GM18951 (cell line): ENCODE data around the gene NPHP1.
"Not testable (repeated sequence)": the region's sequence is repeated elsewhere in the genome, so short reads cannot be mapped to it uniquely, and the experiment has no call there.

Experiments used
- POLR2A ChIP-seq: IDR thresholded peaks from 4 replicates; pipeline ENCODE4 v1.6.1; 2011; ENCODE audit warnings: mild to moderate bottlenecking; ENCODE audit not compliant: insufficient read length, insufficient read depth; ENCODE audit errors: extremely low read depth
- in situ Hi-C: fragments of 300-500 bp; cut with MboI; formaldehyde crosslinking; loops from one replicate; pipeline ENCODE4 v1.12.0; 2022; ENCODE audit warnings: low sequenced_read_pairs, mixed read lengths, inconsistent platforms; ENCODE audit not compliant: unreplicated experiment

Gene NPHP1

GRCh38 chr2:110100480-110100879 is 104.3 kb downstream of the NPHP1 start:
- TF ChIP-seq POLR2A, result no peak
- in situ Hi-C loops, result no loop called here

DNA sequence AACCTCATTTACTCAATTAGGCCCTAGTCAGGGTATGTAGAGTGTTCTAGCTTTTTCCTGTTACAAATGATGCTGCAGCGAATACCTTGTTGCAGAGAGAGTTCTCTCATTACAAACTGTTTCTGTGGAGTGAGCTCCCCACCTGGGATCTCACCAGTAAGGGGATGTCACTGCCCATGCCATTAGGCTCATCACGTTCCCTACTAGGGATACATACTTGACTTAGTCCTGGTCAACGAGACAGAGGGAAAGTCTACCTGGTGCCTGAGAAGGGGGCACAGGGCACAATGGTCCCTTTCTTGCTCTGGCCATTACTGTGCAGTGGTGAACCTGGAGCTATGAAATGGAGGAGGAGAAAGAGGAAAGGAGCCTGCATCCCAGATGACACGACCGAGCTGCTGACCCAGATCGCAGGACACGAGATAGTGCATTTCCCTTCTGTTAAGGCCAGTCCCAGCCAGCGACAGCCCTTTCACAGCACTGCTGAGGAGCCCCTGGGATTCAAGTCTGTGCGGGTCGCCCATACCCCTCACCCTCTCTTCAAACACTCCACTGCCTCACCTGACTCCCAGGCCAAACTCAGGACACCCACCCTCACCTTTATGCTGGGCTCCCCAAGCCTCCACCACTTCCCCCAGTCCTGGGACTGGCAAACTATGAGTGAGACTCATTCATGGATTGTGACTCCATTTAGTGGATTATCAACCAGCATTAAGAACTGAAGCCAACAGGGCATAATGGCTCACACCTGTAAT is 105.2 kb downstream of the NPHP1 start:
- in situ Hi-C loops, result no loop called here
- TF ChIP-seq POLR2A, result no peak

GRCh38 chr2:110099038-110099425 is 105.8 kb downstream of the NPHP1 start:
- in situ Hi-C loops, result no loop called here
- TF ChIP-seq POLR2A, result no peak

GRCh38 chr2:110097506-110098220 is 107.2 kb downstream of the NPHP1 start:
- in situ Hi-C loops, result no loop called here
- no peak for TF ChIP-seq POLR2A

DNA sequence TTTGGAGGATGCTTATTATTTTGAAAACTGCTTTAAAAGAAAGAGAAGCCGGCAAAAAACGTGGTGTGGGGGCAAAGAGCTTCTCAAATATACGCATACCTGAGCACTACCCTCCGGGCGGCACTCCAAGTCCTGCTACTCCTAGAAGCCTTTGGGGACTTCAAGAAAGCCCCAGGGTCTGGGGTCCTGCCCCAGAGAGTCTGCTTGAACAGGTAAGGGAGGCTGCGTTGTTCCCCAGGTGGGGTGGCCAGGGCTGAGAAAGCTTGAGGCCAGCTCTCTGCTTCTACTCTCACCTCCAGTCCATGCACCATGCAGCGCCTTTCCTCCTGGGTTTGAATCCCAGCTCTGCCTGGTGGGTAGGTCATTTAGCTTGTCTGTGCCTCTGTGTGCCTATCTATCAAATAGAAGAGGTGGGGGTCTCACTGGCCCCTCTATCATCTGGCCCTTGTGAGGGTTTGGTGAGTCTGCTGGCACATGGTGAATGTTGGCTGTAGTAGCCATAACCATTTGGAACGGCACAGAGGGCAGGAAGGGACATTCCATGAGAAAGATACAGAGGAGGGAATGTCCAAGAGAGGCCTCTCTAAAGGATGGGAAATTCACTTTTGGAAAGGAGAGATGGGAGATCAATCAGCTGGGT is 108.7 kb downstream of the NPHP1 start:
- TF ChIP-seq POLR2A, result no peak
- in situ Hi-C loops, result no loop called here

DNA sequence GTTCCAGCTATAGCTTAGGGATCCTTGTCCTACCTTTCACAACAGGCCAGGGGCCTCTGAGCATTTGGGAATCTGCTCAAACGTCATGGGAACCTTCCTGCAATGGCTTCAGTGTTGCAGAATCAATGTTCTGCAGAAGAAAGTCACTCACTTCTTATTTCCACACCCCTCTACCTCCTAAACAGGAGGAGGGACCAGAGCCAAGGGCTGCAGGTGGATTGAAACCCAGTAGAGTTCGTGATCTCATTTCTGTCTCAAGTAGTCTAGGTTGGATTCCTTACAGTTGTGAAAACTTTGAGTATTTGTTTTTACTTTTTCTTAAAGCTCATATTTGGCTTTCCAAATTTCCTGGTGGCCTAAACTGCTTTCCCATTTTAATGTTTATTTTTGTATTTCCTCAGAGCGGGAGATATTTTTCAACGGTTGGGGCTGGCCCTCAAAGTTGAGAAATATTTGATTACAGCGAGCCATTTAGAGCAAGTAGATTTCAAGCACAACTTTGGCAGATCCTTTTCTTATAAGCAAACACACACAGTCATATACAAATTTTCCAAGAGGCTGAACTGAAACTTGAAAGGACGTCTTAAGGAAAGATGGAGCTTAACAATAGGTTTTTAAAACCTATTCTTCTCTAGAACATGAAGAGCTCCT is 109.8 kb downstream of the NPHP1 start:
- in situ Hi-C loops, result not testable (repeated sequence)

DNA sequence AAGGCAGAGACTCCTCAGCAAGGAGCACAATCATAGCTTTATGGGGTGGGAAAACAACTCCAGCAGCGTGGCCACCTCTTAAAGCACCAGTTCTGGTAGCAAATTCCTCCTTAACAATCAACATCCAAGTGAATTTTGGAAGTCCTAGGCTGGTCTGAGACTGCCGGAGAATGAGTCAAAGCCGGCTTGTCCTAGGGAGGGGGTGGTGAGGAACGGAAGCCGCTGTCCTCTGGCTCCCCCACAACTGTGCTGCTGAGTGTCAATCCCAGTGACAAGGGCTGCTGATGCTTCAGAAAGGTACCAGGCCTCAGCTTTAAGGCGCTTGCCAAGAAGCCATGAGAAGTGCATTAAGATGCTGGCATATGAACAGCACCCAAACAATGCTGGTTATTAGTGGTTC is 110.9 kb downstream of the NPHP1 start:
- in situ Hi-C loops, result not testable (repeated sequence)

DNA sequence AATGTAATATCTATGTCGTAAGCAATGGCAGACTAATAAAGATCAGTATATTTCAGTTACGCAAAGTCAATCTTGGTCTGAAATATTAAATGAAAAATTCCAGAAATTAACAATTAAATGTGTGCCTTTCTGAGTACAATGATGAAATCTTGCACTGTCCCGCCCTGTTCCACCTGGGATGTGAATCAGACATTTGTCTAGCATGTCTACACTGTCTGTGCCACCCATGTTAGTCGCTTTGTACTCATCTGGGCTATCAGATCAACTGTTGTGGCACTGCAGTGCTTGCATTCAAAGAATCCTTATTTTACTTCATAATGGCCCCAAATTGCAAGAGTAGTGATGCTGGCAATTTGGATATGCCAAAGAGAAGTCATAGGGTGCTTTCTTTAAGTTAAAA is 114.6 kb downstream of the NPHP1 start:
- in situ Hi-C loops, result not testable (repeated sequence)

DNA sequence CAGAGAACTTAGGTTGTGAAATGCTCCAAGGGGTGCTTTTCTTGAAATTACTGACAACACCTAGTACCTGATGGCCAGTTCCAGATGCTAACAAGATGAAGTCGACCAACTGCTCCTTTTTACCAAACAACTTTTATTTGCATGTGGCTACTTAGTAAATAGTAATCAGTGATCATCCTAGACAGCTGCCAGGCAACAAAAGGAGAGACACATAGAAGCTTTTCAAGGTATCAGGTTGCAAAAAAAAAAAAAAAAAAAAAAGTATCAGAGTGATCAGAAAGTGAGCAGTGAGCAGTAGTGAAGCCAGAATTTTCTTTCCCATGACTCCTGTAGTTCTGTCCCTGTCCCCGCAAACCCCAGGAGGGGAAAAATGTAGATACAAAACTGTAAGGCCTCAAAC is 121.1 kb downstream of the NPHP1 start:
- in situ Hi-C loops, result not testable (repeated sequence)

DNA sequence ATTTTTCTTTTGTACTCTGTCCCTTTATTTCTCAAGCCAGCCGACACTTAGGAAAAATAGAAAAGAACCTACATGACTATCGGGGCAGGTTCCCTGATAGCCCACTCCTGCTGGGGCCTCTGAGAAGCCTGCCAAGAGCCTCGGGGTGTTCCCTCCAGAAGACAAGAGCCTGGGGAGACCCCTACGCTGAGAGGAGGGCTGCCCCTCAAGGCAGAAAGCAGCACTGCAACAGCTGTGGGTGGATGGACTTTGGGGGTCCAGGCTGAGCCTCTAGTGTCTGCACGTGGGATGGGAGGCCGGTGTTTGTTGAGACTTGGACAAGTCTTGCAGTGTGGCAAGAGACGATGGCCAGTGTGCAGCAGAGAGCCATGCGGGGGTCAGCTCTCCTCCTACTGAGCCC is 121.7 kb downstream of the NPHP1 start:
- in situ Hi-C loops, result not testable (repeated sequence)

GRCh38 chr2:110078104-110078503 is 126.7 kb downstream of the NPHP1 start:
- in situ Hi-C loops, result not testable (repeated sequence)

GRCh38 chr2:110075896-110076295 is 128.9 kb downstream of the NPHP1 start:
- in situ Hi-C loops, result not testable (repeated sequence)
